IPS DF 6.9 (cell line): ENCODE data around the gene RAB11FIP3.

Experiments used
- DNase-seq: peaks from one replicate; pipeline ENCODE4 v3.0.0-alpha.2; 2013; ENCODE audit warnings: low read depth, low spot score
- H3K27ac ChIP-seq: one replicate; pipeline ENCODE4 v1.5.1; 2013; ENCODE audit warnings: low read length, control low read depth
- H3K27me3 ChIP-seq: 2 replicates; pipeline ENCODE4 v1.6.1; 2013; ENCODE audit warnings: mild to moderate bottlenecking, low read length; ENCODE audit not compliant: control insufficient read depth, insufficient read depth
- H3K36me3 ChIP-seq: 2 replicates; pipeline ENCODE4 v1.6.1; 2013; ENCODE audit warnings: low read length; ENCODE audit not compliant: control insufficient read depth, insufficient read depth
- H3K4me1 ChIP-seq: 2 replicates; pipeline ENCODE4 v1.6.1; 2013; ENCODE audit warnings: low read length; ENCODE audit not compliant: control insufficient read depth, insufficient read depth
- H3K4me3 ChIP-seq: 2 replicates; pipeline ENCODE4 v1.5.1; 2013; ENCODE audit warnings: mild to moderate bottlenecking, low read length
- H3K9me3 ChIP-seq: 2 replicates; pipeline ENCODE4 v1.6.1; 2013; ENCODE audit warnings: low read length, inconsistent platforms; ENCODE audit not compliant: control insufficient read depth, insufficient read depth
- WGBS: extraction: QIAGEN DNeasy Blood & Tissue Kit; methylation state at CpG from one replicate; pipeline ENCODE4 v1.1.7; 2013; ENCODE audit warnings: mixed read lengths, missing lambda C conversion rate; ENCODE audit not compliant: insufficient read length, insufficient coverage; 5-methylcytosine and 5-hydroxymethylcytosine counted together

The RAB11FIP3 gene

DNA sequence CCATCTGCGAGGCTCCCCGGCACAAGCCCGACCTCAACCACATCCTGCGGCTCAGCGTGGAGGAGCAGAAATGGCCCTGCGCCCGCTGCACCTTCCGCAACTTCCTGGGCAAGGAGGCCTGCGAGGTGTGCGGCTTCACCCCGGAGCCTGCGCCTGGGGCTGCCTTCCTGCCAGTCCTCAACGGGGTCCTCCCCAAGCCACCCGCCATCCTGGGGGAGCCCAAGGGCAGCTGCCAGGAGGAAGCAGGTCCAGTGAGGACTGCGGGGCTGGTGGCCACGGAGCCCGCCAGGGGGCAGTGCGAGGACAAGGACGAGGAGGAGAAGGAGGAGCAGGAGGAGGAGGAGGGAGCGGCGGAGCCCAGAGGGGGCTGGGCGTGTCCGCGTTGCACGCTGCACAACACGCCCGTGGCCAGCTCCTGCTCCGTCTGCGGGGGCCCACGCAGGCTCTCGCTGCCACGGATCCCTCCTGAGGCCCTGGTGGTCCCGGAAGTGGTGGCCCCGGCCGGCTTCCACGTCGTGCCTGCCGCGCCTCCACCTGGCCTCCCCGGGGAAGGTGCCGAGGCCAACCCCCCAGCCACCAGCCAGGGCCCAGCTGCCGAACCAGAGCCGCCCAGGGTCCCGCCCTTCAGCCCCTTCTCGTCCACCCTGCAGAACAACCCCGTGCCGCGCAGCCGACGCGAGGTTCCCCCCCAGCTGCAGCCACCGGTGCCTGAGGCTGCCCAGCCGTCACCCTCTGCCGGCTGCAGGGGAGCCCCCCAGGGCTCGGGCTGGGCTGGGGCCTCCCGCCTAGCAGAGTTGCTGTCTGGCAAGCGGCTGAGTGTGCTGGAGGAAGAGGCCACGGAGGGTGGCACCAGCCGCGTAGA is 121.7 kb downstream of the RAB11FIP3 start:
- H3K4me1 ChIP-seq = no peaks in the 10 kb centered on the region; the same call in 1 of the 2 replicates
- no peaks in the 10 kb centered on the region for H3K9me3 ChIP-seq
- H3K4me3 ChIP-seq = no peak overlapping the region
- H3K27me3 ChIP-seq = no peaks in the 10 kb centered on the region
- no CpG with 5 or more reads among the region's 60 CpGs for WGBS
- H3K36me3 ChIP-seq = peaks cover 16% of the 10 kb centered on the region; the same call in 1 of the 2 replicates
- H3K27ac ChIP-seq = no peak overlapping the region
- no peak for DNase-seq

- Histone ChIP-seq H3K4me3 (no peak overlapping the region), H3K27me3 (no peaks in the 10 kb centered on the region), H3K36me3 (peaks cover 23% of the 10 kb centered on the region; the same call in 1 of the 2 replicates), H3K27ac (no peak overlapping the region), H3K4me1 (no peaks in the 10 kb centered on the region; the same call in 1 of the 2 replicates), H3K9me3 (no peaks in the 10 kb centered on the region)
- no peak for DNase-seq
- no CpG with 5 or more reads among the region's 21 CpGs for WGBS
These were observed 123.1 kb downstream of the RAB11FIP3 start for GRCh38 chr16:548586-548985.

- no CpG with 5 or more reads among the region's 54 CpGs for WGBS
- DNase-seq = no peak
- Histone ChIP-seq H3K9me3 (no peaks in the 10 kb centered on the region), H3K27ac (no peak overlapping the region), H3K4me1 (no peaks in the 10 kb centered on the region; the same call in 1 of the 2 replicates), H3K36me3 (peaks cover 24% of the 10 kb centered on the region; the same call in 1 of the 2 replicates), H3K27me3 (no peaks in the 10 kb centered on the region), H3K4me3 (no peak overlapping the region)
These were observed 124.3 kb downstream of the RAB11FIP3 start for GRCh38 chr16:549544-550263.

GRCh38 chr16:551210-551609 is 125.8 kb downstream of the RAB11FIP3 start:
- no peak for DNase-seq
- Histone ChIP-seq H3K9me3 (no peaks in the 10 kb centered on the region), H3K27ac (no peak overlapping the region), H3K27me3 (no peaks in the 10 kb centered on the region), H3K36me3 (peaks cover 25% of the 10 kb centered on the region; the same call in 1 of the 2 replicates), H3K4me1 (no peaks in the 10 kb centered on the region; the same call in 1 of the 2 replicates), H3K4me3 (no peak overlapping the region)
- no CpG with 5 or more reads among the region's 28 CpGs for WGBS

- no CpG with 5 or more reads among the region's 35 CpGs for WGBS
- Histone ChIP-seq H3K27me3 (no peaks in the 10 kb centered on the region), H3K36me3 (peaks cover 25% of the 10 kb centered on the region; the same call in 1 of the 2 replicates), H3K4me1 (no peaks in the 10 kb centered on the region; the same call in 1 of the 2 replicates), H3K9me3 (no peaks in the 10 kb centered on the region), H3K4me3 (no peak overlapping the region), H3K27ac (no peak overlapping the region)
- no peak for DNase-seq
These were observed 126.7 kb downstream of the RAB11FIP3 start for GRCh38 chr16:552171-552570.

DNA sequence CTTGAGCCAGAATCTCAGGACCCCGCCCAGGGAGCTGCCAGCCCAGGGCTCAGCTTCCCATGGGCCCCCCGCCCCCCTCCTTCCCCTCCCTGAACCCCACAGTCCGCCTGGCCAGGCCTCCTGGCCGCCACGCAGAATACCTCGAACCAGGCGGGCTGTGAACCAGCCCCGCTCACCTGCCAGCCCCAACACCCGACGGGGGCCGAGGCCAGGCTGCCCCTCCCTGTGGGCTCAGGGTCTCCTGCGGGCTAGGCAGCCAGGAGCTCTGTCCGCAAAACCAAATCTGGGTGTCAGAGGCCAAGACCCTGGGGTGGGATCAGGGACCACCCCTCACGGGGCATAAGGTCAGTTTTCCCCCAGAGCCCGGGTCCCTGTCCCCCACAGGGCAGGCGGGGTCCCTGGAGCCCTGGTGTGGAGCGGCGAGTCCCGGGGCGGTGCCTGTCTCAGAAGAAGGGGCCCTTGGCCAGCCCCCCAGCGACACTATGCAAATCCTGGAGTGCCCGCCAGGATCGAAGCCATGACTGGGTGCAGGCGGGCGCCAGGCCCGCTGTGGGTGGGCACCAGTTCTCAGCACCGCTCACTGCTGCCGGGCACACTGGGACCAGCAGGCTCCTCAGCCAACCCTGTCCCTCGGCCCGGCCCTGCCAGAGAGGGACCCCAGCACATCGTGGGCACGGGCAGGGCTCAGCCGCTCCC is 128.3 kb downstream of the RAB11FIP3 start:
- peaks cover 20% of the 10 kb centered on the region; the same call in 1 of the 2 replicates for H3K36me3 ChIP-seq
- H3K27me3 ChIP-seq = no peaks in the 10 kb centered on the region; the same call in 1 of the 2 replicates
- H3K27ac ChIP-seq = no peak overlapping the region
- H3K4me3 ChIP-seq = no peak overlapping the region
- no peaks in the 10 kb centered on the region for H3K9me3 ChIP-seq
- no CpG with 5 or more reads among the region's 33 CpGs for WGBS
- H3K4me1 ChIP-seq = no peaks in the 10 kb centered on the region; the same call in 1 of the 2 replicates
- no peak for DNase-seq

DNA sequence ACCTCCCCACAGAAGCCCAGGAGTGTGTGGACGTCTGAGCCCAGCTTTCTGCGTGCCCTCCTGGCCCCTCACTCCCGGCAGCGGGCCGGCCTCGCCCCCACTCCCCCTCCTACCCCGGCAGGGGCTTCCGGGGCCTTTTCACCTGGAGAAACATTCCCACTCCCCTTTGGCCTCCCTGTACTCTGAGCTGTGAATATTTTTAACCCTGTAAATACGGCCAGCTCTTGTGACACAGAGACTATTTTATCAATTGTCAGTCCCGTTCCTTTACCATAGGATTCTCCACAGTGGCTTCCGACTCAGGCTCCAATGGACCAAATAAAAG is 128.8 kb downstream of the RAB11FIP3 start:
- DNase-seq = no peak
- H3K36me3 ChIP-seq = peaks cover 17% of the 10 kb centered on the region; the same call in 1 of the 2 replicates
- no peak overlapping the region for H3K4me3 ChIP-seq
- no peak overlapping the region for H3K27ac ChIP-seq
- peaks cover 2% of the 10 kb centered on the region for H3K27me3 ChIP-seq
- peaks cover under 1% of the 10 kb centered on the region; the same call in 1 of the 2 replicates for H3K4me1 ChIP-seq
- no CpG with 5 or more reads among the region's 11 CpGs for WGBS
- no peaks in the 10 kb centered on the region for H3K9me3 ChIP-seq

- WGBS = no CpG with 5 or more reads among the region's 54 CpGs
- DNase-seq = no peak
- no peak overlapping the region for H3K4me3 ChIP-seq
- H3K4me1 ChIP-seq = peaks cover 1% of the 10 kb centered on the region; the same call in 1 of the 2 replicates
- peaks cover 8% of the 10 kb centered on the region for H3K27me3 ChIP-seq
- peaks cover 17% of the 10 kb centered on the region; the same call in 1 of the 2 replicates for H3K36me3 ChIP-seq
- H3K27ac ChIP-seq = no peak overlapping the region
- no peaks in the 10 kb centered on the region for H3K9me3 ChIP-seq
These were observed 129.4 kb downstream of the RAB11FIP3 start for GRCh38 chr16:554640-555365.

DNA sequence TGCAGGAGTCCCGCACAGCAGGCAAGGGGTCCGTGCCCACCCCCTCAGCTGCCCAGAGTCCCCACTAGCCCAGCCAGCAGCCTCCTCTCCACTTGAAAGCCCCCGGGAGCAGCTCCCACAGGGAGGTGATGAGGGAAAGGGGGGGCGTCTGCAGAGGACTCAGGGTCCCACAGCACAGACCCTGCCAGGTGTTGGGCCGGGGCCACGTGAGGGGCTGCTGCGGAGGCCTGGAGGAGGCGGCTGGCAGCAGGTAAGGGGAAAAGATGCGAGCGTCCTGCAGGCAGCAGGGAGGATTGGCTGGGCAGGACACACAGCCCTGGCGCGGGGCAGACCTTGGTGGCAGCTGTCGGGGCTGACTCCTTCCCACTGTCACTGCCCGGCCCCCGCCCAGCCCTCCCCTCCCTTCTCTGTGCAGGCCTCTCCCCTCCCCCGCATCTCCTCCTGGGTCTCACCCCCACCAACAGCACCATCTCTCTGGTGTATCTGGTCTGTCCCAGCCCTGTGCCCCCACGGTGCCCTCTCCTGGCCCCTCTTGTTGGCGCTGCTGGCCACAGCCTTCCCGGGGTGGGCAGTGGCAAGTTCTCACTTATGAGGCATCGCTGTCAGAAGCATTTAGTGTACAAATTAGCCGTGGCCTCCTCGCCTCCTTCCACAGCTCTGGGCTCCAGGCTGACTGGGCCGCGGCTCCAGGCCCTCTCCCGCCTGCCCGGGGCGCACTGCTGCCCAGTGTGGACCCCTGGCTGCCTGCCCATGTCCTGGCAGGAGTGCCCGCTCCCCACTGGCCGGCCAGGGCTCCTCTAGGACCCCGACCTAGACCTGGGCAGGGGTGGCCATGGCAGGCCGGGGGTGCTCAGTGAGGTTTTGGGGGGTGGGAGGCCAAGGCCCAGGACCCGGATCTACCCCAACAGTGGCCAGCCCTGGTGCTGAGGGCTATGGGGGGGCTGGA is 130.4 kb downstream of the RAB11FIP3 start:
- no peak for DNase-seq
- H3K36me3 ChIP-seq = peaks cover 17% of the 10 kb centered on the region; the same call in 1 of the 2 replicates
- no peaks in the 10 kb centered on the region for H3K9me3 ChIP-seq
- peaks cover 9% of the 10 kb centered on the region for H3K27me3 ChIP-seq
- WGBS = no CpG with 5 or more reads among the region's 32 CpGs
- no peak overlapping the region for H3K27ac ChIP-seq
- peaks cover 1% of the 10 kb centered on the region; the same call in 1 of the 2 replicates for H3K4me1 ChIP-seq
- no peak overlapping the region for H3K4me3 ChIP-seq
